GM12873 (cell line): Measurements from ENCODE around the gene FAM149A.

ENCODE experiments used
- CTCF ChIP-seq: IDR thresholded peaks from 2 replicates; pipeline ENCODE4 v1.5.1; 2012; ENCODE audit warnings: low read depth, mild to moderate bottlenecking, moderate library complexity, low read length, control low read depth; ENCODE audit not compliant: insufficient read depth; ENCODE audit errors: missing control alignments

FAM149A gene

GRCh38 chr4:186196063-186196462, 91.6 kb downstream of the FAM149A start:
- no peak for TF ChIP-seq CTCF

- TF ChIP-seq CTCF: no peak
Observed at GRCh38 chr4:186200516-186200915, 96.0 kb downstream of the FAM149A start.

- TF ChIP-seq CTCF: no peak
Observed at GRCh38 chr4:186201010-186201409, 96.5 kb downstream of the FAM149A start.

- TF ChIP-seq CTCF: peak; percentile 84
Observed at GRCh38 chr4:186201535-186202230, 97.2 kb downstream of the FAM149A start.

GRCh38 chr4:186202490-186203140, 98.1 kb downstream of the FAM149A start:
- TF ChIP-seq CTCF: no peak

GRCh38 chr4:186203406-186203805, 98.9 kb downstream of the FAM149A start:
- no peak for TF ChIP-seq CTCF

GRCh38 chr4:186204103-186204559, 99.6 kb downstream of the FAM149A start:
- TF ChIP-seq CTCF: no peak
